ENCODE measurements around the gene TCF7L2.

Gene TCF7L2

DNA sequence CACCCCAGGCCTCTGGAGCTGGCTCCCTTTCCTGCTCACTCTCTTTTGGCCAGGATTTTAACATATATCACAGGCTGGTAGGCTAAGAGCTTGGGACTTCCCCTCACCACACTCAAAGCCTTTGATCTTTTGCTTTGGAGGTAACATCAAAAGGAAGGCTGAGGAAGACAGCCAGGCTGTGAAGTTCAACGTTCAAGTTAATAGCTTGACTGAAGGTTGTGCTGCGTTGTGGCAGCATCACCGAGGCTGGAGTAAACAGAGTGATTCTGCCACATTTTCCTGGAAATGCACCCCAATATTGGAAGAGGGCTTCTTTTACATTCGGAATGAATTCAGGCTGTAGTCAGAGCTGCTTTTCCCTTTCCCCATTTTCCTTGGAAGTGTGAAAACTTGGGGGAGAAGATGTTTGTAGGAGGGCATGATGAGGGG lies 57.3 kb downstream of the TCF7L2 start:
- intact Hi-C loops (cut with DNase I) = no loop called here
- no peak for DNase-seq

DNA sequence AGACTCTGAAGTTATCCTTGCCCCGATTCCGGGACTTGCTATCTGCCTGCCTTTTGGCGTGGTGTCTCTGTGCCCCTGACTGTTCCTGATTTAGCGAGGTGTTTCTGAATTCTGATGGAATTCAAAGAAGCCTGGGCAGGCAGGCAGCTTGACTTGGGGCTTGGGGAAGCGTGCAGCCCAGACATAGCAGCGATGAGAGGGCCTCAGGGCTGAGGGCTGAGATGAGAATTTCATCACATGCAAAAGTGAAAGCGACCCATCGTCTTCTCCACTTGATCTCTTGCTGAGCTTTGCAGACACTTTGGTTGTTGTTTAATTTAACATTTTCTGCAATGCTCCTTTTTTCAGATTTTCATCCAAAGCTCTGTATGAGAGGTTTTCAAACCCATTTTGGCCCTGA lies 57.8 kb downstream of the TCF7L2 start:
- intact Hi-C loops (cut with DNase I) = no loop called here
- DNase-seq = peak in 1 of 42 donors; percentile 50

DNA sequence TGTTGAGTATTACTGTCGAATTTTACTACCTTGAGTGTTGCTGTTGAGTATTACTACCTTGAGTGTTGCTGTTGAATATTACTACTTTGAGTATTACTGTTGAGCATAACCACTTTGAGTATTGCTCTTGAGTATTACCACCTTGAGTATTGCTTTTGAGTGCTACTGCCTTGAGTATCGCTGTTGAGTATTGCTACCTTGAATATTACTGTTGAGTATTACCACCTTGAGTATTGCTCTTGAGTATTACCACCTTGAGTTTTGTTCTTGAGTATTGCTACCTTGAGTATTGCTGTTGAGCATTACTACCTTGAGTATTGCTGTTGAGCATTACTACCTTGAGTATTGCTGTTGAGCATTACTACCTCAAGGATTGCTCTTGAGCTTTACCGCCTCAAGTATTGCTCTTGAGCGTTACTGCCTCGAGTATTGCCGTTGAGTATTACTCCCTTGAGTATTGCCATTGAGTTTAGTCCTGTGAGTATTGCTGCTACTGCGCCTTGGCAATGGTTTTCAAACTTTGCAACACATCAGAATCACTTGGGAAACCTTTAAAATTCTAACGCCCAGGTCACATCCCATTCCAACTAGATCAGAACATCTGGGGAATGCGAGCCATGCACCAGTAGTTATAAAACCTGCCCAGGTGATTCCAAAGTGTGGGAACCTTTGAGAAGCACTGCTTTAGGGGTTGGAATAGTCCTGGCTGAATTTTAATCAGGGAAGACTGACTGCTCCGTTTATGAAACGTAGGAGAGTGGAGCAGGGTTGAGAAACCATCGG lies 61.7 kb downstream of the TCF7L2 start:
- intact Hi-C loops (cut with DNase I) = no loop called here
- no peak for DNase-seq

GRCh38 chr10:113015201-113015600 lies 65.2 kb downstream of the TCF7L2 start:
- no peak for DNase-seq
- intact Hi-C loops (cut with DNase I) = no loop called here

DNA sequence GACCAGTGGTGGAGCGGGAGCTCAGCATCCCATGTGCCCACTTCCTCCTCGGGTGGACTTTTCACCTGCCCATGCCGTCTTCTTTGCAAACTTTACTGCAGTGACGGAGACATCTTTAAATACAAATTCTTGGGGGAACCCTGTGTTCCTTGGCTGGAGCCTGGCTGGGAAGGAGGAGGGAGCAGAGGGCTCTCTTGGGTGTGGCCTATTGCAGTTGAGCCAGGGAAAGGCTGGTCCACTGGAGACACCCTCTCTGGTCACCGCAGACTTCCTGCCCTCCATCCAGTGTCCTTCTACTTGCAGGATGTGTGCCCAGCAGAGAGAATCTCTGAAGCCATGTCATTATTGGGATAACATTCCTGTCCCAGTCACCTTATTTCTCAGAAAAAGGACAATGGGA lies 67.3 kb downstream of the TCF7L2 start:
- intact Hi-C loops (cut with DNase I) = no loop called here
- DNase-seq = no peak

DNA sequence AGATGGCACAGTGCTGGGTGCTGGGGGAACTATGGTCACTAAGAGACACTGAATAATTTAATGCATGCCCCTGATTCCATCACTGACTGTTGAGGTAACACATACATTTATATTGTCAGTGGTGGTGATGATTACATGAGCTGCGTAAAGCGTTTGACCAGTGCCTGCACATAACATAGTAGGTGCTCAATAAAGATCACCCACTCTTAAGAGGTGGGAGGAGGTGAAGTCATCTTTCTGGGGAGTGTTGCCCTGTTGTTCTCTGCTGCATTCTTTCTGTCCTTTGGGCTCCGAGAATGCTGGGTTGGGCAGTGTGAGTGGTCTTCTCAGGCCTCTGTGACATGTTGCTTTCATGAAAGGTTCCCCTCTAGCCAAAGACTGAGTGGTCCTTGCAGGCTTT lies 68.0 kb downstream of the TCF7L2 start:
- intact Hi-C loops (cut with DNase I) = no loop called here
- no peak for DNase-seq

GRCh38 chr10:113019096-113019495 lies 69.0 kb downstream of the TCF7L2 start:
- DNase-seq = no peak
- intact Hi-C loops (cut with DNase I) = no loop called here

DNA sequence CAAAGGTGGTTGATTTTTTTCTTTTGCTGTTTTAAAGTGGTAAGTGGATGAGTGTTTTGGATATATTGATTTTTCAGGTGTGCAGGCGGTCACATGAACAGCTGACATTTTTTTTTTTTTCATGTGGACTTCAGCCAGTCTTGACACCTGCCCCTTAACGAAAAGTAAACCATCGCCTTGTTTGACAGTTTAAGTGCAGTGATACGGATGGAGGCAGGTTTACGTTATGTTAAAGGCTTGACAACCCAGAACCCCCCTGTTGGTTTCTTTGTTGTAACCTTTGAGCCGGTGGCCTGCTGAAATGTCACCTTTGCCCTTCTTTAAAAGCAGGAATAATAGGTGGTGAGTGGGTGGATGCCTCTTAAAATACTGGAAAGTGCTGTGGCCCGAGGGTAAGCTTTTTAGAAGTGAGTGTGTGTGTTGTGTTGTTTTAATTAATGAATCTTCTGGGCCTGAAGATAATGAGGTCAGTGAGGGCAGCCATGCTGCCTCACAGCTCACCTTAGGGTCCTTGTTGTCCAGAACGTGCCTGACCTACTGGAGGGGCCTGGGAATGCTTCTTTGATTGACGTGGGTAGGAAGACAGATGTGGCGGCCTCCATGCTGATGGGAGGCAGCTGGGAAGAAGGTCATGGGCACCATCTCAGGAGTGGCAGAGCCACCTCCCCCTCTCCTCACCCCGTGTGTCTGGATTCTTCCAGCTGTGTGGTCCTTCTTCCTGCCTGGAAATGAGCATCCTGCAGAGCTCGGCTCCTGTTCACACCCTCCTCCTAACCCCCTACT lies 69.8 kb downstream of the TCF7L2 start:
- DNase-seq = no peak
- intact Hi-C loops (cut with DNase I) = no loop called here

- intact Hi-C loops (cut with DNase I) = no loop called here
- no peak for DNase-seq
These were observed 70.4 kb downstream of the TCF7L2 start for GRCh38 chr10:113020475-113020753.

GRCh38 chr10:113020838-113021237 lies 70.8 kb downstream of the TCF7L2 start:
- DNase-seq = peak in 7 of 42 donors; percentile 15 to 75 (median 43)
- intact Hi-C loops (cut with DNase I) = no loop called here

DNA sequence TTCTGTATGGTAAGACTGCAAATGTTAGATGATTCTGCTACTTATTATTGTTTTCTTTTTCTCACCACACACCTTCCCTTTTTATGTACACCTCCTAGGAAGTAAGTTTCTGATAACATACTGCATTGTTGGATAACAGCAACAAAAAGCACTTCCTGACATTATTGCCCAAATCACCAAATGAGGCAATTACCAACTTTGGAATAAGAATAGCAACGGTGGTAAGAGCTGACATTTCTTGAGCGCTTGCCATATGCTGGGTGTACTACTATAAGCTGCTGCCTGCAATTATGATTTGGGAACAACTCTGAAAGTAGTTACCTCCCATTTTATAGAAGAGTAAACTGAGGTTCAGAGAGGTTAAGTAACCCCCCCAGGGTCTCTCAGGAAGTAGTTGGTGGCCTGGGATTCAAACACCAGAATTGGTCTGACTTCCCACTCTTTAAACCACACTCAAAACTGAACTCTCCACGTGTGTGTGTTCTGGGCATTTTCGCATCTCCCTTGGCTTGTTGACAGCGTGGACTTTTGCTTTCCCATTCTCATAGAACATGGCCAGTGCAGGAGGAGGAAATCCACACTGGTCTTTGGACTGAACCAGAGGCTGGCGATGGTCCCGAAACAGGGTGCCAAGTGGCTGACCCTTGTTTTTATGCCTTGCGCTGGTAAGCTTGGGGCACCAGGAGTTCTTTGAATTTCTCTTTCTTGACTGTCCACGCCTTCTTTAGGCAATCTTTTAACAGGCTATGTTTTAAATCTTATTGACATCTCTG lies 71.4 kb downstream of the TCF7L2 start:
- intact Hi-C loops (cut with DNase I) = no loop called here
- DNase-seq = peak in 39 of 42 donors; percentile 21 to 81 (median 52)

DNA sequence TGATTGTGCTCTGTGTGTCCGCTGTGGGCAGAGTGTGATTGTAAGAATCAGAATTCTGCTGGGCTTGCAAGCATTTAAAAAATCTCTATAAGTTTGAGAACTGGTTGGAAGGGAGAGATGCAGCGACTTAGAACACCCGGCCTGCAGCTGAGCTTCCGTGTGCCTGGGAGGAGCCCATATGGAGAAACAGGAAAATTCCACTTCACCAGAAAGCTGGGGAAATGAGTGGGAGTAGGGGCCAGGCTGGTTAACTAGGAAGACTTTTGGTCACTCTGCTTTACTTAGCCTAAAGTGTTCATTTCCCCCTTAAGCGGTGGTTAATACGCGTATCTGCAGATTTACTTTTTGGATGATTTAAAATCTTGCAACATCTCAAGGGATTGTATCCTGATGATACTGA lies 72.2 kb downstream of the TCF7L2 start:
- DNase-seq = no peak
- intact Hi-C loops (cut with DNase I) = no loop called here

- DNase-seq = no peak
- intact Hi-C loops (cut with DNase I) = no loop called here
These were observed 73.0 kb downstream of the TCF7L2 start for GRCh38 chr10:113023017-113023416.

- intact Hi-C loops (cut with DNase I) = no loop called here
- no peak for DNase-seq
These were observed 74.9 kb downstream of the TCF7L2 start for GRCh38 chr10:113024930-113025329.

DNA sequence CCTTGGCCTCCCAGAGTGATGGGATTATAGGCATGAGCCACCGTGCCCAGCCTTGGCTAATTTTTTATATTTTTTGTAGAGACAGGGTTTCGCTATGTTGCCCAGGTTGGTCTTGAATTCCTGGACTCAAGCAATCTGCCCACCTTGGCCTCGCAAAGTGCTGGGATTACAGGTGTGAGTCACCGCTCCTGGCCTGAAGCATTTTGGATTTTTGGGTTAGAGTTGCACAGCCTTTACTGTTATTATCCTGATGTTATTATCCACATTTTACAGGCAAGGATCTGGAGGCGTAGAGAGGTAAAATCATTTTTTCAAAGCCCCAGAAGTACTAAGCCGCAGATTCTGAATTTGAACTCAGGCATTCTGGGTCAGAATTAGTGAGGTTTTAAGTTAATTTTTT lies 75.4 kb downstream of the TCF7L2 start:
- DNase-seq = no peak
- intact Hi-C loops (cut with DNase I) = no loop called here

GRCh38 chr10:113026679-113027078 lies 76.6 kb downstream of the TCF7L2 start:
- intact Hi-C loops (cut with DNase I) = no loop called here
- no peak for DNase-seq

DNA sequence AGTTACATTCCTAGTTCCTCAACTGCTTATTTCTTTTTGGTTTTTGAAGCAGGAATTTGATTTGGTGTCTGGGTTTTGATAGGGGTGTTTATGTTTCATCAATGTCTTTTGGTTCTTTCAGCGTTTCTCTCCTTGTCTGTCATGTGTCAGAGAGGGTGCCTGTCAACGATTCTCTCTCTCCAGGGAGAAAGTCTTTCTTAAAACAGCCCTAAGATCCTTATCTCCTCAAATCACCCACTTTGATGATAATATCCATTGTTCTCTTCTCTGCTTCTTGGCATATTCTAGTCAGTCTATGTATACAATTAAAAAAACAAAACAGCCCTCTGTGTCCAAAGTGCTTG lies 77.2 kb downstream of the TCF7L2 start:
- no peak for DNase-seq

GRCh38 chr10:113027574-113028455 lies 77.8 kb downstream of the TCF7L2 start:
- peak in 20 of 42 donors; percentile 13 to 67 (median 34) for DNase-seq
- intact Hi-C loops (cut with DNase I) = no loop called here

More for the DNA sequence above, 77.2 kb downstream of the TCF7L2 start:
- intact Hi-C loops (cut with DNase I) = no loop called here

Data from head of caudate nucleus (tissue), 42 donors.